K562 (cell line): Measurements from ENCODE around the gene PLEKHN1. TPM values are rescaled to one million over a fixed set of nuclear protein-coding genes. Genes with fewer than 3 reads are reported as not detected.

ENCODE experiments used
- AFF1 ChIP-seq, 2 experiments: fragments of 450-650 bp; IDR thresholded peaks; 2 replicates each; pipeline ENCODE4 v1.6.1; 2018; ENCODE audit warnings: mild to moderate bottlenecking in 2 of 2, low read depth in 1 of 2; ENCODE audit not compliant: partially characterized antibody in 2 of 2
- CHD1 ChIP-seq: fragments of 200-600 bp; sonication (generic); IDR thresholded peaks from one replicate; pipeline ENCODE4 v1.6.1; 2012; ENCODE audit warnings: mild to moderate bottlenecking, moderate library complexity, low read length, inconsistent platforms
- POLR2AphosphoS2 ChIP-seq: IDR thresholded peaks from 2 replicates; pipeline ENCODE4 v1.6.1; 2012; ENCODE audit warnings: low read length, improper control_type of control experiment
- SIN3A ChIP-seq, 2 experiments: fragments of 150-350 bp in 1 of 2; IDR thresholded peaks; 2 replicates each; pipeline ENCODE4 v1.6.1; 2011 to 2016; ENCODE audit warnings: borderline replicate concordance in 2 of 2, low read depth in 2 of 2, low read length in 2 of 2, mild to moderate bottlenecking in 2 of 2, moderate library complexity in 2 of 2; ENCODE audit not compliant: control insufficient read depth in 1 of 2
- SMAD4 ChIP-seq: fragments of 250-450 bp; sonication (Bioruptor Pico); conservative IDR thresholded peaks from 2 replicates; pipeline ENCODE4 v1.8.0; 2021; ENCODE audit warnings: inconsistent platforms, mild to moderate bottlenecking, moderate library complexity
- SMC3 ChIP-seq: conservative IDR thresholded peaks from 2 replicates; pipeline ENCODE4 v1.6.1; 2011; ENCODE audit warnings: low read depth, low read length, improper control_type of control experiment; ENCODE audit not compliant: insufficient read depth
- XRCC5 ChIP-seq: fragments of 200-400 bp; formaldehyde crosslinking; IDR thresholded peaks from 2 replicates; pipeline ENCODE4 v1.6.1; 2017; ENCODE audit warnings: low read depth, mild to moderate bottlenecking, low read length
- YBX1 ChIP-seq: fragments of 450-650 bp; IDR thresholded peaks from 2 replicates; pipeline ENCODE4 v1.7.1; 2016; ENCODE audit warnings: mild to moderate bottlenecking
- ZBED1 ChIP-seq: IDR thresholded peaks from 2 replicates; pipeline ENCODE4 v1.6.1; 2014
- ZBTB2 ChIP-seq: fragments of 450-650 bp; IDR thresholded peaks from 2 replicates; pipeline ENCODE4 v1.6.1; 2016; ENCODE audit warnings: antibody characterized with exemption
- ZBTB49 ChIP-seq: sonication (generic); formaldehyde crosslinking; IDR thresholded peaks from 2 replicates; pipeline ENCODE4 v1.8.0; 2022; ENCODE audit warnings: missing genetic modification reagents, mild to moderate bottlenecking, borderline replicate concordance
- ZMIZ1 ChIP-seq, 2 experiments: fragments of 150-350 bp in 1 of 2; IDR thresholded peaks; 2 replicates each; pipeline ENCODE4 v1.6.1; 2012 to 2016; ENCODE audit warnings: low read depth in 2 of 2, low read length in 2 of 2, mild to moderate bottlenecking in 1 of 2, moderate library complexity in 1 of 2
- ZNF431 ChIP-seq: sonication (generic); formaldehyde crosslinking; IDR thresholded peaks from 2 replicates; pipeline ENCODE4 v1.8.0; 2022; ENCODE audit warnings: mild to moderate bottlenecking, missing genetic modification reagents
- ZSCAN32 ChIP-seq: fragments of 450-650 bp; formaldehyde crosslinking; IDR thresholded peaks from 2 replicates; pipeline ENCODE4 v1.4.0; 2020; ENCODE audit warnings: mild to moderate bottlenecking, moderate library complexity
- polyA plus RNA-seq, 8 experiments: library from polyadenylated mRNA; depleted of rRNA in 4 of 8; stranded (reverse) in 5 of 8; unstranded in 3 of 8; fragments of >200 nt; fragmentation: Nextera tagmentation in 2 of 8; fragmentation: Illumina TruSeq in 1 of 8; extraction: Ambion mirVana in 2 of 8; extraction: Trizol in 1 of 8; gene quantifications; 2 replicates each; pipeline versions ENCODE4 v1.2.1 to v1.2.3, GENCODE V29; 2011 to 2014; ENCODE audit warnings: inconsistent platforms in 1 of 8, missing spikeins in 1 of 8
- total RNA-seq, 7 experiments: library from RNA; depleted of rRNA in 6 of 7; stranded (reverse); fragments of >200 nt in 6 of 7; fragmentation: Illumina TruSeq in 2 of 7; extraction: Trizol in 2 of 7; gene quantifications; 2 replicates each; pipeline versions ENCODE4 v1.2.1 to v1.2.3, GENCODE V29; 2011 to 2021; ENCODE audit warnings: low replicate concordance in 1 of 7

The PLEKHN1 gene
- total and polyA plus RNA-seq, 9 of the 15 experiments (the other 6 are each of a cell fraction or from before 2014, with no cell fraction given) = 0.07 to 1.5 (median 0.13) TPM; not detected in 2

- peak in 1 of 2 experiments; percentile 58; a peak in 1 of 4 replicates for TF ChIP-seq ZMIZ1 (IDR thresholded peaks at IDR 0.05; ENCODE audit: low read depth in 2 of 2, low read length in 2 of 2)
- TF ChIP-seq ZSCAN32 (CRISPR knock-in tag) = no peak
- no peak for TF ChIP-seq ZNF431 (CRISPR knock-in tag)
- peak; percentile 98 for TF ChIP-seq SMAD4 (CRISPR knock-in tag)
- TF ChIP-seq CHD1 = no peak
- TF ChIP-seq AFF1 (IDR thresholded peaks at IDR 0.05; ENCODE audit: low read depth in 1 of 2, partially characterized antibody in 2 of 2) = no peak
- TF ChIP-seq SIN3A (IDR thresholded peaks at IDR 0.05; ENCODE audit: borderline replicate concordance in 2 of 2, control insufficient read depth in 1 of 2, low read depth in 2 of 2, low read length in 2 of 2) = peak in 1 of 2 experiments; percentile 86; a peak in 2 of 4 replicates
- TF ChIP-seq ZBTB2 = peak; percentile 75
- peak; percentile 55; the same call in 1 of the 2 replicates for TF ChIP-seq ZBED1
- no peak for TF ChIP-seq YBX1
- TF ChIP-seq XRCC5 = peak; percentile 93; the same call in 1 of the 2 replicates
- TF ChIP-seq SMC3 = peak; percentile 31; the same call in 1 of the 2 replicates
- no peak for TF ChIP-seq POLR2AphosphoS2
- TF ChIP-seq ZBTB49 (CRISPR knock-in tag) = no peak
Observed at GRCh38 chr1:921011-921837, 45.1 kb upstream of the PLEKHN1 start (continued).
